Endodermal cell (in vitro differentiated cells): Measurements from ENCODE around the gene FBXL17. TPM values are rescaled to one million over a fixed set of nuclear protein-coding genes. Genes with fewer than 3 reads are reported as not detected.
A peak's percentile ranks its signal among the peaks of the same experiment; 100 is the strongest.

Source experiments
- DNase-seq: peaks from one replicate; pipeline ENCODE4 v3.0.0-alpha.2; 2017
- H3K27ac ChIP-seq: 2 replicates; pipeline ENCODE4 v1.5.1; 2013; ENCODE audit warnings: mild to moderate bottlenecking, low read depth, low read length, moderate library complexity
- H3K27me3 ChIP-seq: 2 replicates; pipeline ENCODE4 v1.6.1; 2013; ENCODE audit warnings: mild to moderate bottlenecking, low read length, moderate library complexity; ENCODE audit not compliant: insufficient read depth, control insufficient read depth, poor library complexity, severe bottlenecking
- H3K36me3 ChIP-seq: 2 replicates; pipeline ENCODE4 v1.7.0; 2013; ENCODE audit warnings: mild to moderate bottlenecking, low read length, moderate library complexity; ENCODE audit not compliant: control insufficient read depth, insufficient read depth
- H3K4me1 ChIP-seq: one replicate; pipeline ENCODE4 v1.7.0; 2013; ENCODE audit warnings: low read length; ENCODE audit not compliant: control insufficient read depth, insufficient read depth
- H3K4me3 ChIP-seq: 2 replicates; pipeline ENCODE4 v1.5.1; 2013; ENCODE audit warnings: mild to moderate bottlenecking, low read length, moderate library complexity
- H3K9ac ChIP-seq: 2 replicates; pipeline ENCODE4 v1.6.1; 2013; ENCODE audit warnings: mild to moderate bottlenecking, low read length, moderate library complexity; ENCODE audit not compliant: poor library complexity, severe bottlenecking; ENCODE audit errors: extremely low read depth
- H3K9me3 ChIP-seq: 2 replicates; pipeline ENCODE4 v1.6.1; 2013; ENCODE audit warnings: mild to moderate bottlenecking, low read length, moderate library complexity; ENCODE audit not compliant: control insufficient read depth
- H3K27ac Mint-ChIP-seq: 2 replicates; pipeline ENCODE4 v1.8.0; 2020; ENCODE audit warnings: mixed read lengths
- H3K27me3 Mint-ChIP-seq: 2 replicates; pipeline ENCODE4 v1.8.0; 2021; ENCODE audit warnings: mild to moderate bottlenecking, mixed read lengths; ENCODE audit not compliant: insufficient read depth
- H3K36me3 Mint-ChIP-seq: 2 replicates; pipeline ENCODE4 v1.8.0; 2020; ENCODE audit warnings: low read depth, mixed read lengths
- H3K4me1 Mint-ChIP-seq: 2 replicates; pipeline ENCODE4 v1.8.0; 2020; ENCODE audit warnings: mixed read lengths
- H3K4me3 Mint-ChIP-seq: 2 replicates; pipeline ENCODE4 v1.8.0; 2020; ENCODE audit warnings: mild to moderate bottlenecking, moderate library complexity, mixed read lengths
- H3K9me3 Mint-ChIP-seq: 2 replicates; pipeline ENCODE4 v1.8.0; 2020; ENCODE audit warnings: mild to moderate bottlenecking, mixed read lengths
- CTCF ChIP-seq: fragments of 200-600 bp; sonication (generic); conservative IDR thresholded peaks from 2 replicates; pipeline ENCODE4 v1.5.0; 2021; ENCODE audit warnings: antibody characterized with exemption, mild to moderate bottlenecking
- WGBS, 2 experiments: methylation state at CpG; one replicate each; pipeline versions ENCODE4 v1.1.5 to v1.1.7; 2013; ENCODE audit warnings: missing lambda C conversion rate in 2 of 2, mixed read lengths in 1 of 2; ENCODE audit not compliant: insufficient coverage in 1 of 2, insufficient read length in 1 of 2; 5-methylcytosine and 5-hydroxymethylcytosine counted together
- total RNA-seq, 2 donors: library from RNA; stranded (reverse); fragmentation: NEBNext Ultra II Directional in 1 of 2; extraction: Animal tissue kit (Norgen Biotek cat#: 25700) in 1 of 2; gene quantifications; 2 replicates in 1 of 2; 3 replicates in 1 of 2; pipeline ENCODE4 v1.2.1, GENCODE V29; 2021

The FBXL17 gene
- total RNA-seq, 2 donors from 2014 or later: 7.4 to 8.6 TPM

GRCh38 chr5:108382784-108383330 lies 959 bp upstream of the FBXL17 start:
- Histone ChIP-seq H3K4me1 (no peaks in the 10 kb centered on the region), H3K36me3 (no peaks in the 10 kb centered on the region), H3K27ac (peak overlapping the region; percentile 92), H3K4me3 (peak overlapping the region; percentile 84), H3K27me3 (no peaks in the 10 kb centered on the region), H3K9me3 (no peaks in the 10 kb centered on the region), H3K9ac (peak overlapping the region; percentile 75)
- Mint-ChIP-seq H3K36me3 (no peaks in the 10 kb centered on the region), H3K4me1 (peaks cover 18% of the 10 kb centered on the region), H3K9me3 (no peaks in the 10 kb centered on the region), H3K27ac (peak overlapping the region; percentile 34), H3K27me3 (no peaks in the 10 kb centered on the region), H3K4me3 (peak overlapping the region; percentile 77)
- no peak for DNase-seq
- WGBS, 2 experiments: 55 to 70% methylated on average over 9 of the region's 9 CpGs
- no peak for TF ChIP-seq CTCF

- Histone ChIP-seq H3K4me1 (no peaks in the 10 kb centered on the region), H3K27ac (peak overlapping the region; percentile 92), H3K4me3 (peak overlapping the region; percentile 84), H3K9ac (peak overlapping the region; percentile 75), H3K27me3 (no peaks in the 10 kb centered on the region), H3K9me3 (peaks cover 10% of the 10 kb centered on the region), H3K36me3 (no peaks in the 10 kb centered on the region)
- Mint-ChIP-seq H3K4me1 (peaks cover 18% of the 10 kb centered on the region), H3K27me3 (no peaks in the 10 kb centered on the region), H3K4me3 (peak overlapping the region; percentile 77), H3K27ac (peak overlapping the region; percentile 70), H3K9me3 (peaks cover 5% of the 10 kb centered on the region), H3K36me3 (peaks cover 2% of the 10 kb centered on the region)
- peak; percentile 85 for DNase-seq
- peak; percentile 9 for TF ChIP-seq CTCF
- 0 to 2% methylated on average over 10 to 74 of the region's 74 CpGs for WGBS, 2 experiments
Measured at GRCh38 chr5:108381350-108381953, 446 bp downstream of the FBXL17 start.

- Mint-ChIP-seq H3K27me3 (no peaks in the 10 kb centered on the region), H3K9me3 (peaks cover 12% of the 10 kb centered on the region), H3K4me3 (peak overlapping the region; percentile 77), H3K27ac (no peak overlapping the region), H3K4me1 (peaks cover 18% of the 10 kb centered on the region), H3K36me3 (peaks cover 6% of the 10 kb centered on the region)
- Histone ChIP-seq H3K4me3 (peak overlapping the region; percentile 89), H3K9me3 (peaks cover 17% of the 10 kb centered on the region), H3K27ac (peak overlapping the region; percentile 92), H3K27me3 (no peaks in the 10 kb centered on the region), H3K4me1 (no peaks in the 10 kb centered on the region), H3K36me3 (no peaks in the 10 kb centered on the region), H3K9ac (peak overlapping the region; percentile 75)
- peak; percentile 84 for DNase-seq
- no peak for TF ChIP-seq CTCF
- WGBS, 2 experiments: 0% methylated on average over 1 to 85 of the region's 85 CpGs
Measured at GRCh38 chr5:108380531-108381349, 1.2 kb downstream of the FBXL17 start.
